ENCODE measurements around the gene MON1A.

- no peak for TF ChIP-seq POLR2A (IDR thresholded peaks at IDR 0.05; ENCODE audit: low read length)
- TF ChIP-seq GATA1 (IDR thresholded peaks at IDR 0.05; ENCODE audit: low read depth, low read length), result no peak
These were observed 19.0 kb downstream of the MON1A start for GRCh38 chr3:49910409-49911123.
